NOMO-1 treated with DMSO at 0.1 percent for 48 hours (cell line): Measurements from ENCODE around the gene PRSS53.
"Not testable (repeated sequence)": the region's sequence is repeated elsewhere in the genome, so short reads cannot be mapped to it uniquely, and the experiment has no call there.

ENCODE experiments used
- DNase-seq: peaks from one replicate; lab custom pipeline; 2025; ENCODE audit not compliant: unreplicated experiment; lab: John Stamatoyannopoulos, UW

Gene PRSS53

DNA sequence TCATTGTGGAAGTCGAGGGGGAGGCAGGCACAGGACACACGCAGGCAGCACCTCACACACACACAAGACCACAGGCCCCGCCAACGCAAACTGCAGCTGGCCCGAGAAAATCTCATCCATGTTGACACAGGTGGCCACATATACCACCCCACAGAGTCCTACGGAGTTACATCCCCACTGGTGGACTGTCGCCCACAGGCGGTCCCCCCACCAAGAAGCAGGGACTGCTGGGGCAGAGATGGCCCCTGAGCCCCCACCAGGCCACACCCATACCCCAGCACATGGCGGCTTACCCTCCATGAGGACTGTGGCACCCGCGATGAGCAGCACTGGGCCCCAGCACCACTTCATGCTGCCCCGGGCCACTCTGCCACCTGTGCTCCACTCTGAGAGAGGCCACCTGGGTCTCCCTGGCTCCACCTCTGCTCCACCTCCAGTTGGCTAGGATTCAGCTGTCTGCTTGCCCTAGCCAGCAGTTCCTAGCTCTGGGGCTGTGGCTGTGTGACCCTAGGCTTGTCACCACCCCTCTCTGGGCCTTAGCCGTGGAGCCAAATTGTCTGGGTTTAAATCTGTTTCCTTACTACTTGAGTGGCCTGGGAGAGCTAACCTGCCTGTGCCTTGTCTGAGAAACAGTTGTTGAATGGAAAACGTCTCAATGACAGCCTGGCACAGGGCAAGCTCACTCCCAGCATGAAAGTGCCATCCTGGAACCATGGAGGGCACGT lies at the start of gene PRSS53:
Gene PRSS53 (minus strand): TSS at position 485 of the 725 bp plus-strand sequence. CDS start 134 bp downstream, at position 351.
- no peak for DNase-seq

DNA sequence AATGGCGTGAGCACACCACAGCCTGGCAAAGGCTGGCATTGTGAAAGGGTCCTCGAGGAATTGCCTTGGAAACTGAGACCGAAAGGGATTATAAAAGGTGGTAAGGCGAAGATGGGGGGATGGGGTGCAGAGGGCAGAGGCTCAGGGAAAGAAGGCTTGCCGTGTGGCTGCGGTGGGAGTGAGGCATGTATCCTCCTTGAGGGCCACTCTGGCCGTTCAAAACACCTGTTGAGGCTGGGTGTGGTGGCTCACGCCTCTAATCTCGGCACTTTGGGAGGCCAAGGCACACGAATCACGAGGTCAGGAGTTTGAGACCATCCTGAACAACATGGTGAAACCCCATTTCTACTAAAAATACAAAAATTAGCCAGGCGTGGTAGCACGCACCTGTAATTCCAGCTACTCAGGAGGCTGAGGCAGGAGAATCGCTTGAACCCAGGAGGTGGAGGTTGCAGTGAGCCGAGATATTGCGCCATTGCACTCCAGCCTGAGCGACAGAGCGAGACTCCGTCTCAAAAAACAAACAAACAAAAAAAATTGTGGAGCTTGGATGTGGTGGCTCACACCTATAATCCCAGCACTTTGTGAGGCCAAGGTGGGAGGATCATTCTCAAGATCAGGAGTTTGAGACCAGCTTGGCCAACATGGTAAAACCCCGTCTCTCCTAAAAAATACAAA lies 48.2 kb upstream of the PRSS53 start:
- DNase-seq = not testable (repeated sequence)

- DNase-seq = no peak
These were observed 47.5 kb upstream of the PRSS53 start for GRCh38 chr16:31136287-31136662.

DNA sequence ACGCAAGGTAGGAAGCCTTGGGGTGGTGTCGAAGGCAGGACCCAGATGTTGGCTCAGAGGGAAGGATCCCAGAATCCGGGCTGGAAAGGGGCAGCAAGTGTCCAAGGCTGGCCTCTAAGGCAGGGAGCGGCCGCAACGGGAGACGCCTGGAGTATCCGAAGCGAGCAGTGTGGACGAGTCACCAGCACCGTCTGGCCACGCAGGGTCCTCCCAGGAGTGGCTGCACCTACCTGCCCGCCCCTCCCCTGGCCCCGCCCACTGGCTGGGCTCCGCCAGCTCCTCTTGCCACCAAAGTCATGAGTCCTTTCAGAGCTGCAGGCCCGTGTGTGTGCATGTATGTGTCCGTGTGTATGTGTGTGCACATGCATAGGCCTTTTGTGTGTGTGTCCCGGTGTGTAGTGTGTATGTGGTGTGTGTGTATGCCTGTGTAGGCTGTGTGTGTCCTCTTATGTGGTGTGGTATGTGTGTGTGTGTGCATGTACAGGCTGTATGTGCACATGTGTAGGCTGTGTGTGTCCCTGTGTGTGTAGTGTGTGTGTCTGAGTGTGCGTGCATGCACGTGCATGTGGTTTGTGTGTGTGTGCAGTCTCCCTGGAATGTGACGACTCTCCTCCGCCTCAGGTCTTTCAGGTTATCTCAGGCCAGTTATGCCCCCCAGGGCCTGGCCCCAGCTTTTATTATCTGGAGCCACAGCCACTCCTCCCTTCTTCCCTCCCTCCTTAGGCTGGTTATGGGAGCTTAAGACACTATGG lies 47.0 kb upstream of the PRSS53 start, which contains the start of gene PRSS8:
Gene PRSS8 (minus strand): TSS at position 193 of the 752 bp plus-strand sequence. CDS start 229 bp downstream, outside the sequence.
- no peak for DNase-seq

- DNase-seq = no peak
These were observed 46.1 kb upstream of the PRSS53 start for GRCh38 chr16:31134625-31135534.

- peak; percentile 68 for DNase-seq
These were observed 45.4 kb upstream of the PRSS53 start for GRCh38 chr16:31134091-31134571.

- DNase-seq = no peak
These were observed 44.3 kb upstream of the PRSS53 start for GRCh38 chr16:31133046-31133501.

DNA sequence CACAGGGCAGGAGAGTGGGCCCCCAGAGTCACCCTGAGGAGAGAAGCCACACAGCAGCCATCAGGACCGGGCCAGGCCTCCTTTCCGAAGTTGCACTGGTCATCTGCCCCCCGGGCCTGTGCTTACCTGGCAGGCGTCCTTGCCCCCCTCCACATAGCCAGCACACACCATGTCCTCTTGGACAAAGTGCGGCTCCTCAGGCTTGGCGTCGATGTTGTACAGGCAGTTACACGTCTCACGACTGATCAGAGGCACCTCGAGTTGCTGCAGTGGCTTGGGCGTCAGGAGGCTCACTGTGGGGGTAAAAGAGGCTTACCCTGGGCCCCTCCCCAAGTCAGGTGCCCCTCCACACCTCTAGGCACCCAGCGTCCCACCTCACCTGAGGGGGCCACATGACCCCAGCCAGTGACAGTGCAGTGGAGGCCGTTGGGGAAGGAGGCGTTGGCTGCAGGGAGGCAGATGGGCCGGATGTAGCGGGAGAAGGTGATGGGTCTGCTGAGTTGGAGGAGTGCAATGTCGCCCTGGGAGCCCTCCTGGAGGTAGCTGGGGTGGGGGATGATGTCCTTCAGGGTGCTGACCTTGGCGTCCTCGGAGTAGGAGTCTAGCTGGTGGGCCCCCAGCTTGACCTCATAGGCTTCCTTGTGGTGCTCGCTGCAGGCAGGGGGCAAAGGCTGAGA lies 43.7 kb upstream of the PRSS53 start:
- DNase-seq = no peak

DNA sequence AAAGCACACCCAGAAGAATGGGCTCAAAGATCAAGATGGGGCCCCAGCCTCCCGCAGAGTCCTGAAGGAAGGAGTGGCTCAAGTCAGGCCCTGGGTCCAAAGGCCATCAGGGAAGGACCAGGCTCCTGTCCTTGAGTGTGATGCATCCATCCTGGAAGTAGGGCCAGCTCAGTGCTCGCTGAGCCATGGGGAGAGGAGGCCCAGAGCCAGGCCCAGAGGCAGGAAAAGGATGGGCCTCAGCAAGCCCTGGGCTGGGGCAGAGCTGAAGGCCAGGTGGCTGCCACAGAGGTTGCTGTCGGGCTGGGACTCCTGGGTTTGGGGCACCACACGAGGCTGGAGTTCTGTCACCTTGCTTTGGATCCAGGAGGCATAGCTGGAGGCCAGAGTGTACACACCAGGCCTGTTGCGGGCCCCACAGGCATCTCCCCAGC lies 43.1 kb upstream of the PRSS53 start:
- no peak for DNase-seq

- DNase-seq = no peak
These were observed 42.7 kb upstream of the PRSS53 start for GRCh38 chr16:31131416-31131815.

GRCh38 chr16:31130899-31131298 lies 42.2 kb upstream of the PRSS53 start:
- DNase-seq = no peak

GRCh38 chr16:31130336-31130891 lies 41.7 kb upstream of the PRSS53 start:
- DNase-seq = peak; percentile 24

GRCh38 chr16:31129568-31130335 lies 41.0 kb upstream of the PRSS53 start:
- no peak for DNase-seq

GRCh38 chr16:31128711-31129567 lies 40.2 kb upstream of the PRSS53 start:
- DNase-seq = peak; percentile 99

DNA sequence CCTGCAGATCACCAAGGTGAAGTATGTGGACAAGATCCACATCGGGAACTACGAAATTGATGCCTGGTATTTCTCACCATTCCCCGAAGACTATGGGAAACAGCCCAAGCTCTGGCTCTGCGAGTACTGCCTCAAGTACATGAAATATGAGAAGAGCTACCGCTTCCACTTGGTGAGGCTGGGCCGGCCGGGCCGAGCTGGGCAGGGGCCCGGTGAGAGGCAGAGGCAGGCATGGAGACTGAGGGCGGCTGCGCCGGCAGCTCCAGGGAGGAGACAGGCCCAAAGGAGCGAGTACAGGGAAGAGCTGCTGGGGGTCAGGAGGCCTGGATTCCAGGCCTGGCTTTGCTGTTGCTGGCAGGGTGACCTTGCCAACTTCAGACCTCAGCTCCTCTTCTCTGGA lies 38.4 kb upstream of the PRSS53 start:
- DNase-seq = no peak

- DNase-seq = no peak
These were observed 37.1 kb upstream of the PRSS53 start for GRCh38 chr16:31125844-31126243.

DNA sequence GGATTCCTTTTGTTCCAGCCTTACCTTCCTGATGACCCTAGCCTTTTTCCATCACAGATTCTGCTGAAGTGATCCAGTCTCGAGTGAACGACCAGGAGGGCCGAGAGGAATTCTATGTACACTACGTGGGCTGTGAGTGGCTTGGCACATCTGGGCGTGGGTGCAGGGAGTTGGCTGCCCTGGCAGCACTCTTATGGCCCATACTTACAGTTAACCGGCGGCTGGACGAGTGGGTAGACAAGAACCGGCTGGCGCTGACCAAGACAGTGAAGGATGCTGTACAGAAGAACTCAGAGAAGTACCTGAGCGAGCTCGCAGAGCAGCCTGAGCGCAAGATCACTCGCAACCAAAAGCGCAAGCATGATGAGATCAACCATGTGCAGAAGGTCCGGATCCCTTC lies 31.4 kb upstream of the PRSS53 start:
- DNase-seq = no peak
